Caco-2 (cell line): Measurements from ENCODE around the gene KIF26B. TPM values are rescaled to one million over a fixed set of nuclear protein-coding genes. Genes with fewer than 3 reads are reported as not detected.

Experiments
- BruUV-seq: library from RNA; stranded (reverse); fragments of 400-500 nt; replicated peaks from 2 replicates; lab custom pipeline; 2021; lab: Mats Ljungman, UMichigan
- CTCF ChIA-PET: fragments of 300-600 bp; sonication (Branson Sonifier 250); formaldehyde crosslinking; loops from one replicate; lab custom pipeline; 2022; ENCODE audit warnings: antibody characterized with exemption; lab: Charles Lee
- POLR2A ChIA-PET: fragments of 300-600 bp; sonication (Branson Sonifier 250); formaldehyde crosslinking; loops from one replicate; lab custom pipeline; 2022; ENCODE audit warnings: antibody characterized with exemption; lab: Charles Lee
- DNase-seq, 2 experiments: peaks; one replicate each; pipeline versions ENCODE4 v3.0.0 to v3.0.0-alpha.2; 2020 to 2022
- H3K27me3 ChIP-seq: replicated peaks from 2 replicates; pipeline ENCODE4 v1.6.0; 2011; ENCODE audit warnings: low read length; ENCODE audit not compliant: control insufficient read depth, insufficient read depth
- H3K36me3 ChIP-seq: 2 replicates; pipeline ENCODE4 v1.5.1; 2011; ENCODE audit warnings: low read length; ENCODE audit not compliant: control insufficient read depth, insufficient read depth
- H3K4me1 ChIP-seq: fragments of 250-450 bp; sonication (Bioruptor Pico); 2 replicates; pipeline ENCODE4 v1.5.1; 2020; ENCODE audit warnings: mild to moderate bottlenecking
- H3K4me3 ChIP-seq: 2 replicates; pipeline ENCODE4 v1.5.1; 2011; ENCODE audit warnings: low read depth, mild to moderate bottlenecking, control low read depth, low read length
- H3K9me3 ChIP-seq: fragments of 250-450 bp; sonication (Bioruptor Pico); 2 replicates; pipeline ENCODE4 v1.5.1; 2020; ENCODE audit warnings: mild to moderate bottlenecking, moderate library complexity
- H3K27ac Mint-ChIP-seq: one replicate; pipeline ENCODE4 v1.8.0; 2022; ENCODE audit warnings: mixed read lengths; ENCODE audit not compliant: unreplicated experiment
- H3K27me3 Mint-ChIP-seq: one replicate; pipeline ENCODE4 v1.8.0; 2022; ENCODE audit warnings: mixed read lengths; ENCODE audit not compliant: insufficient read depth, unreplicated experiment
- H3K36me3 Mint-ChIP-seq: one replicate; pipeline ENCODE4 v1.8.0; 2022; ENCODE audit warnings: mild to moderate bottlenecking, mixed read lengths; ENCODE audit not compliant: insufficient read depth, unreplicated experiment
- H3K4me1 Mint-ChIP-seq: one replicate; pipeline ENCODE4 v1.8.0; 2022; ENCODE audit warnings: low read depth, mixed read lengths; ENCODE audit not compliant: unreplicated experiment
- H3K4me3 Mint-ChIP-seq: one replicate; pipeline ENCODE4 v1.8.0; 2022; ENCODE audit warnings: mild to moderate bottlenecking, moderate library complexity, mixed read lengths; ENCODE audit not compliant: unreplicated experiment
- H3K9me3 Mint-ChIP-seq: one replicate; pipeline ENCODE4 v1.8.0; 2022; ENCODE audit warnings: mixed read lengths; ENCODE audit not compliant: unreplicated experiment
- intact Hi-C: fragments of 100-400 bp; cut with micrococcal nuclease; formaldehyde crosslinking; loops from one replicate; pipeline ENCODE4 v1.10.0; 2022; ENCODE audit not compliant: unreplicated experiment
- total RNA-seq: library from RNA; stranded (reverse); gene quantifications from 2 replicates; pipeline ENCODE4 v1.2.3, GENCODE V29; 2022
- TF ChIP-seq, protein P1 (sequence below), 2 experiments: fragments of 200-600 bp in 1 of 2; IDR thresholded peaks; 1 replicate in 1 of 2; 2 replicates in 1 of 2; pipeline versions ENCODE4 v1.5.1 to v1.8.0; 2011 to 2022; ENCODE audit warnings: antibody characterized with exemption in 1 of 2, control low read depth in 1 of 2, inconsistent platforms in 1 of 2, low read depth in 1 of 2, low read length in 1 of 2, mild to moderate bottlenecking in 1 of 2, moderate library complexity in 1 of 2; ENCODE audit not compliant: insufficient read depth in 1 of 2, severe bottlenecking in 1 of 2, unreplicated experiment in 1 of 2

KIF26B gene
- total RNA-seq, 1 experiment from 2014 or later = 4.9 TPM

GRCh38 chr1:245217853-245218608 is 63.2 kb downstream of the KIF26B start:
- H3K27ac Mint-ChIP-seq = no peak overlapping the region
- intact Hi-C loops = no loop called here
- no TSS peak for BruUV-seq

GRCh38 chr1:245220381-245220985 is 65.7 kb downstream of the KIF26B start:
- CTCF ChIA-PET = no interaction called here
- H3K4me1 Mint-ChIP-seq = no peaks in the 10 kb centered on the region
- TF ChIP-seq, protein P1, sequence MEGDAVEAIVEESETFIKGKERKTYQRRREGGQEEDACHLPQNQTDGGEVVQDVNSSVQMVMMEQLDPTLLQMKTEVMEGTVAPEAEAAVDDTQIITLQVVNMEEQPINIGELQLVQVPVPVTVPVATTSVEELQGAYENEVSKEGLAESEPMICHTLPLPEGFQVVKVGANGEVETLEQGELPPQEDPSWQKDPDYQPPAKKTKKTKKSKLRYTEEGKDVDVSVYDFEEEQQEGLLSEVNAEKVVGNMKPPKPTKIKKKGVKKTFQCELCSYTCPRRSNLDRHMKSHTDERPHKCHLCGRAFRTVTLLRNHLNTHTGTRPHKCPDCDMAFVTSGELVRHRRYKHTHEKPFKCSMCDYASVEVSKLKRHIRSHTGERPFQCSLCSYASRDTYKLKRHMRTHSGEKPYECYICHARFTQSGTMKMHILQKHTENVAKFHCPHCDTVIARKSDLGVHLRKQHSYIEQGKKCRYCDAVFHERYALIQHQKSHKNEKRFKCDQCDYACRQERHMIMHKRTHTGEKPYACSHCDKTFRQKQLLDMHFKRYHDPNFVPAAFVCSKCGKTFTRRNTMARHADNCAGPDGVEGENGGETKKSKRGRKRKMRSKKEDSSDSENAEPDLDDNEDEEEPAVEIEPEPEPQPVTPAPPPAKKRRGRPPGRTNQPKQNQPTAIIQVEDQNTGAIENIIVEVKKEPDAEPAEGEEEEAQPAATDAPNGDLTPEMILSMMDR (IDR thresholded peaks at IDR 0.05; ENCODE audit: insufficient read depth in 1 of 2, low read depth in 1 of 2, low read length in 1 of 2, severe bottlenecking in 1 of 2, unreplicated experiment in 1 of 2) = no peak
- no peaks in the 10 kb centered on the region for H3K9me3 Mint-ChIP-seq
- Histone ChIP-seq H3K36me3 (no peaks in the 10 kb centered on the region), H3K4me1 (no peaks in the 10 kb centered on the region), H3K9me3 (no peaks in the 10 kb centered on the region), H3K4me3 (no peak overlapping the region), H3K27me3 (no peaks in the 10 kb centered on the region)
- BruUV-seq = no TSS peak
- no peak for DNase-seq
- intact Hi-C loops = no loop called here
- H3K36me3 Mint-ChIP-seq = no peaks in the 10 kb centered on the region
- H3K4me3 Mint-ChIP-seq = no peak overlapping the region
- POLR2A ChIA-PET = no interaction called here
- H3K27ac Mint-ChIP-seq = no peak overlapping the region
- H3K27me3 Mint-ChIP-seq = no peaks in the 10 kb centered on the region

More at GRCh38 chr1:245217853-245218608, 63.2 kb downstream of the KIF26B start:
- CTCF ChIA-PET = interaction anchor here (0.6 kb wide), 1 partner anchor 579 kb away, joined by 3 read pairs; no protein-coding TSS in a partner anchor
- no peak overlapping the region for H3K4me3 Mint-ChIP-seq
- Histone ChIP-seq H3K27me3 (no peaks in the 10 kb centered on the region), H3K36me3 (no peaks in the 10 kb centered on the region), H3K4me1 (no peaks in the 10 kb centered on the region), H3K9me3 (no peaks in the 10 kb centered on the region), H3K4me3 (no peak overlapping the region)
- DNase-seq = no peak
- H3K36me3 Mint-ChIP-seq = no peaks in the 10 kb centered on the region
- H3K4me1 Mint-ChIP-seq = no peaks in the 10 kb centered on the region
- POLR2A ChIA-PET = no interaction called here
- H3K27me3 Mint-ChIP-seq = no peaks in the 10 kb centered on the region
- H3K9me3 Mint-ChIP-seq = no peaks in the 10 kb centered on the region
- TF ChIP-seq, protein P1 (IDR thresholded peaks at IDR 0.05; ENCODE audit: insufficient read depth in 1 of 2, low read depth in 1 of 2, low read length in 1 of 2, severe bottlenecking in 1 of 2, unreplicated experiment in 1 of 2) = no peak

- Mint-ChIP-seq H3K27ac (no peak overlapping the region), H3K9me3 (no peaks in the 10 kb centered on the region), H3K36me3 (no peaks in the 10 kb centered on the region), H3K27me3 (no peaks in the 10 kb centered on the region), H3K4me1 (no peaks in the 10 kb centered on the region), H3K4me3 (no peak overlapping the region)
- Histone ChIP-seq H3K36me3 (no peaks in the 10 kb centered on the region), H3K9me3 (no peaks in the 10 kb centered on the region), H3K4me3 (no peak overlapping the region), H3K4me1 (no peaks in the 10 kb centered on the region), H3K27me3 (no peaks in the 10 kb centered on the region)
- TF ChIP-seq, protein P1 (IDR thresholded peaks at IDR 0.05; ENCODE audit: insufficient read depth in 1 of 2, low read depth in 1 of 2, low read length in 1 of 2, severe bottlenecking in 1 of 2, unreplicated experiment in 1 of 2) = no peak
- DNase-seq = no peak
- ChIA-PET CTCF (no interaction called here), POLR2A (no interaction called here)
- BruUV-seq = no TSS peak
- intact Hi-C loops = no loop called here
These were observed 67.0 kb downstream of the KIF26B start for GRCh38 chr1:245221805-245222204.
